Loucy (cell line): Measurements from ENCODE around the gene GJA3.
A peak's percentile ranks its signal among the peaks of the same experiment; 100 is the strongest.

Experiments
- H2AFZ ChIP-seq: fragments of 200-600 bp; sonication (generic); 2 replicates; pipeline ENCODE4 v1.6.0; 2016; ENCODE audit warnings: antibody characterized with exemption, mild to moderate bottlenecking, low read length, moderate library complexity
- H3F3A ChIP-seq: fragments of 200-600 bp; 2 replicates; pipeline ENCODE4 v1.6.0; 2016; ENCODE audit warnings: antibody characterized with exemption, low read depth, mild to moderate bottlenecking
- H3K27me3 ChIP-seq: fragments of 200-600 bp; sonication (generic); 2 replicates; pipeline ENCODE4 v1.6.1; 2014; ENCODE audit warnings: low read length, mild to moderate bottlenecking; ENCODE audit not compliant: insufficient read depth, poor library complexity, severe bottlenecking
- H3K36me3 ChIP-seq: fragments of 200-600 bp; sonication (generic); 2 replicates; pipeline ENCODE4 v1.6.1; 2016; ENCODE audit warnings: low read length; ENCODE audit not compliant: insufficient read depth
- H3K4me1 ChIP-seq: fragments of 200-600 bp; sonication (generic); 2 replicates; pipeline ENCODE4 v1.5.1; 2014; ENCODE audit warnings: low read length, mild to moderate bottlenecking; ENCODE audit not compliant: insufficient read depth, poor library complexity, severe bottlenecking
- H3K4me2 ChIP-seq: fragments of 200-600 bp; sonication (generic); 2 replicates; pipeline ENCODE4 v1.6.0; 2014; ENCODE audit warnings: antibody characterized with exemption, low read length, low read depth, mild to moderate bottlenecking; ENCODE audit not compliant: poor library complexity, severe bottlenecking
- H3K4me3 ChIP-seq: fragments of 200-600 bp; sonication (generic); 2 replicates; pipeline ENCODE4 v1.5.1; 2014; ENCODE audit warnings: low read length, mild to moderate bottlenecking, mixed read lengths; ENCODE audit not compliant: poor library complexity, severe bottlenecking
- H3K79me2 ChIP-seq: fragments of 200-600 bp; sonication (generic); 2 replicates; pipeline ENCODE4 v1.6.1; 2014; ENCODE audit warnings: low read length; ENCODE audit not compliant: insufficient read depth
- H3K9ac ChIP-seq: fragments of 200-600 bp; sonication (generic); 2 replicates; pipeline ENCODE4 v1.6.0; 2014; ENCODE audit warnings: mild to moderate bottlenecking, low read depth, low read length, moderate library complexity; ENCODE audit not compliant: poor library complexity, severe bottlenecking
- H3K9me2 ChIP-seq: fragments of 200-600 bp; sonication (generic); replicated peaks from 2 replicates; pipeline ENCODE4 v1.6.1; 2016; ENCODE audit warnings: low read depth, low read length, mixed read lengths
- H3K9me3 ChIP-seq: fragments of 200-600 bp; sonication (generic); 2 replicates; pipeline ENCODE4 v1.6.1; 2014; ENCODE audit warnings: mild to moderate bottlenecking, antibody characterized with exemption, low read length, low read depth; ENCODE audit not compliant: insufficient read depth
- H4K20me1 ChIP-seq: fragments of 200-600 bp; sonication (generic); 2 replicates; pipeline ENCODE4 v1.6.0; 2014; ENCODE audit warnings: antibody characterized with exemption, low read length, mild to moderate bottlenecking; ENCODE audit not compliant: insufficient read depth, poor library complexity, severe bottlenecking
- CTCF ChIP-seq: fragments of 200-600 bp; sonication (generic); conservative IDR thresholded peaks from 2 replicates; pipeline ENCODE4 v1.5.1; 2014; ENCODE audit warnings: mild to moderate bottlenecking, antibody characterized with exemption, low read length
- EZH2phosphoT487 ChIP-seq: fragments of 200-600 bp; IDR thresholded peaks from 2 replicates; pipeline ENCODE4 v1.6.1; 2018; ENCODE audit warnings: antibody characterized with exemption, mild to moderate bottlenecking, moderate library complexity, borderline replicate concordance

The GJA3 gene

DNA sequence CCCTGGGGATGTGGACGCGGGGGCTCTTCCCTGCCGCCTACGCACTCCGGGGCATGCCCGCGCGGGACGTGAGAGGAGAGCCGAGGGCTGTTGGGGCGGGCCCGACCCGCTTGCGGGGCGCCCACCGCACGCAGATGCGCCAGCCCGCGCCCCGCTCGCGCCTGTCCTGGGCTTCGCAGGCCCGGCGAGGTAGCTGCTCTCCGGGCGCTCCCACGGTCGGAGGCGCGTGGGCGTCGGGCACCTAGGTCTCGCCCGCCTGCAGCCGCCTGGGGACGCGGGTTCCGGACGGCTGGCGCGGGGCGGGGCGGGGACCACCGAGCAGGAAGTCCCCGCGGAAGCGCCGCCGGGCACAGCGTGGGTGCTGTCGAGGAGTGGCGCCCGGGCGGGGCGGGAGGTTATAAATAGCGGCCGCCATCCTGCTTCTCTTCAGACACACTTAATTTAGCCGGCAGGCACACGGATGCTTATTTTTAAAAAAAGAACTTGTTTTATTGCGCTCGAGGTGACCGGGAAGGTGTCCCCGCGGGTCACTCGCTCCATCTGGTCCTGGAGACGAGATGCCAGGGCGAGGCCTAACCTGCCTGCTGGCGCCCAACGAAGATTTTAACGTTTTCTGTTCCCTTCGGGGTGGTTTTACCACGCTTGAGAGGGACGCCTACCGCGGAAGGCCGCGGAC, 561 bp upstream of the GJA3 start:
- H3K36me3 ChIP-seq = no peaks in the 10 kb centered on the region
- no peaks in the 10 kb centered on the region for H3F3A ChIP-seq
- H3K4me1 ChIP-seq = no peaks in the 10 kb centered on the region
- TF ChIP-seq EZH2phosphoT487 = no peak
- TF ChIP-seq CTCF = no peak
- H3K9me3 ChIP-seq = no peaks in the 10 kb centered on the region
- no peaks in the 10 kb centered on the region for H4K20me1 ChIP-seq
- no peak overlapping the region for H3K9ac ChIP-seq
- no peaks in the 10 kb centered on the region for H3K79me2 ChIP-seq
- H3K27me3 ChIP-seq = no peaks in the 10 kb centered on the region
- H3K4me3 ChIP-seq = no peak overlapping the region
- no peaks in the 10 kb centered on the region for H3K9me2 ChIP-seq
- H2AFZ ChIP-seq = no peak overlapping the region
- H3K4me2 ChIP-seq = no peak overlapping the region

- Histone ChIP-seq H3K4me1 (no peaks in the 10 kb centered on the region), H3K9me3 (no peaks in the 10 kb centered on the region), H4K20me1 (no peaks in the 10 kb centered on the region), H2AFZ (no peak overlapping the region), H3K4me2 (no peak overlapping the region), H3F3A (no peaks in the 10 kb centered on the region), H3K79me2 (no peaks in the 10 kb centered on the region), H3K9ac (no peak overlapping the region), H3K4me3 (no peak overlapping the region), H3K9me2 (no peaks in the 10 kb centered on the region), H3K36me3 (no peaks in the 10 kb centered on the region), H3K27me3 (no peaks in the 10 kb centered on the region)
- no peak for TF ChIP-seq EZH2phosphoT487
- TF ChIP-seq CTCF = no peak
Measured at GRCh38 chr13:20159646-20160305, 1.1 kb downstream of the GJA3 start.

- no peaks in the 10 kb centered on the region for H3K27me3 ChIP-seq
Measured at GRCh38 chr13:20157151-20157796, 3.6 kb downstream of the GJA3 start.

More at GRCh38 chr13:20157151-20157796, 3.6 kb downstream of the GJA3 start:
- Histone ChIP-seq H3K9me2 (no peaks in the 10 kb centered on the region), H3K79me2 (no peaks in the 10 kb centered on the region), H3K4me3 (no peak overlapping the region), H3F3A (no peaks in the 10 kb centered on the region), H4K20me1 (no peaks in the 10 kb centered on the region), H3K4me1 (no peaks in the 10 kb centered on the region), H3K4me2 (no peak overlapping the region), H3K9ac (no peak overlapping the region), H2AFZ (peak overlapping the region; percentile 11; the same call in 1 of the 2 replicates), H3K36me3 (no peaks in the 10 kb centered on the region), H3K9me3 (no peaks in the 10 kb centered on the region)
- TF ChIP-seq CTCF (no peak), EZH2phosphoT487 (no peak)
